GM13977 (cell line): Measurements from ENCODE around the gene TCFL5.
A peak's percentile ranks its signal among the peaks of the same experiment; 100 is the strongest.

Source experiments
- DNase-seq: peaks from one replicate; pipeline ENCODE4 v3.0.0; 2012; ENCODE audit warnings: low spot score
- CTCF ChIP-seq: IDR thresholded peaks from 2 replicates; pipeline ENCODE4 v1.5.1; 2012; ENCODE audit warnings: mild to moderate bottlenecking, control low read depth; ENCODE audit not compliant: insufficient read depth; ENCODE audit errors: extremely low read depth, missing control alignments
- in situ Hi-C: fragments of 300-500 bp; cut with MboI; formaldehyde crosslinking; loops from one replicate; pipeline ENCODE4 v1.12.0; 2022; ENCODE audit warnings: low sequenced_read_pairs, low pct_unique_long_range_greater_than_20kb, mixed read lengths, inconsistent platforms; ENCODE audit not compliant: unreplicated experiment

TCFL5 gene

GRCh38 chr20:62791301-62792181 is 70.1 kb downstream of the TCFL5 start:
- peak; percentile 87 for DNase-seq
- in situ Hi-C loops: no loop called here
- peak; percentile 90 for TF ChIP-seq CTCF
